GM18498 (cell line): ENCODE data around the gene TMUB1.
A peak's percentile ranks its signal among the peaks of the same experiment; 100 is the strongest.

Source experiments
- ATAC-seq: cut with Tn5 transposase; IDR thresholded peaks from one replicate; pipeline ENCODE4 v1.9.1; 2021; ENCODE audit warnings: mild to moderate bottlenecking, moderate library complexity; ENCODE audit not compliant: unreplicated experiment

The TMUB1 gene

GRCh38 chr7:151083071-151083823 lies at the start of gene TMUB1:
TSS of gene TMUB1 (minus strand) at chr7:151083493. CDS start at chr7:151082563, 930 bp downstream.
- ATAC-seq = peak; percentile 53

GRCh38 chr7:151132461-151133205 lies 49.3 kb upstream of the TMUB1 start:
- ATAC-seq = no peak

- no peak for ATAC-seq
Measured at GRCh38 chr7:151131592-151132293, 48.5 kb upstream of the TMUB1 start.

- ATAC-seq = no peak
Measured at GRCh38 chr7:151131224-151131591, 47.9 kb upstream of the TMUB1 start.

- ATAC-seq = no peak
Measured at GRCh38 chr7:151130741-151131157, 47.5 kb upstream of the TMUB1 start.

GRCh38 chr7:151129960-151130591 lies 46.8 kb upstream of the TMUB1 start:
- ATAC-seq = no peak

- no peak for ATAC-seq
Measured at GRCh38 chr7:151129117-151129959, 46.0 kb upstream of the TMUB1 start.

- no peak for ATAC-seq
Measured at GRCh38 chr7:151128716-151129115, 45.4 kb upstream of the TMUB1 start.

GRCh38 chr7:151128144-151128543 lies 44.9 kb upstream of the TMUB1 start:
- ATAC-seq = no peak

- no peak for ATAC-seq
Measured at GRCh38 chr7:151126491-151127137, 43.3 kb upstream of the TMUB1 start.

GRCh38 chr7:151125846-151126481 lies 42.7 kb upstream of the TMUB1 start:
- ATAC-seq = no peak

- no peak for ATAC-seq
Measured at GRCh38 chr7:151125470-151125845, 42.2 kb upstream of the TMUB1 start.

GRCh38 chr7:151124899-151125399 lies 41.7 kb upstream of the TMUB1 start:
- no peak for ATAC-seq

- no peak for ATAC-seq
Measured at GRCh38 chr7:151124481-151124880, 41.2 kb upstream of the TMUB1 start.

GRCh38 chr7:151123822-151124464 lies 40.6 kb upstream of the TMUB1 start:
- peak; percentile 86 for ATAC-seq

GRCh38 chr7:151123158-151123821 lies 40.0 kb upstream of the TMUB1 start:
- no peak for ATAC-seq

GRCh38 chr7:151122796-151123157 lies 39.5 kb upstream of the TMUB1 start:
- no peak for ATAC-seq

- ATAC-seq = no peak
Measured at GRCh38 chr7:151122276-151122675, 39.0 kb upstream of the TMUB1 start.
